K562 (cell line): ENCODE measurements around the gene PNMA8B. TPM values are rescaled to one million over a fixed set of nuclear protein-coding genes. Genes with fewer than 3 reads are reported as not detected.

Source experiments
- ATAC-seq: fragments of 200-7000 bp; cut with Tn5 transposase; 3 replicates; pipeline ENCODE4 v1.9.1; 2020; ENCODE audit warnings: moderate library complexity
- BruUV-seq: library from RNA; stranded (reverse); fragments of 400-500 nt; replicated peaks from 2 replicates; lab custom pipeline; 2021; lab: Mats Ljungman, UMichigan
- CTCF ChIA-PET: fragments of 300-600 bp; formaldehyde crosslinking; extraction: SDS; loops from one replicate; lab custom pipeline; 2021; ENCODE audit warnings: low intra/inter-chr PET ratio; lab: Yijun Ruan, JAX
- POLR2A ChIA-PET: fragments of 300-600, 350-650 bp; sonication (Branson Sonifier 250); formaldehyde crosslinking; extraction: SDS; loops from one replicate; lab custom pipeline; 2021; ENCODE audit warnings: antibody characterized with exemption, inconsistent platforms; lab: Yijun Ruan, JAX
- DNase-seq, 4 experiments: peaks; one replicate each; pipeline versions ENCODE4 v3.0.0 to v3.0.0-alpha.2; 2011 to 2018; ENCODE audit warnings: low spot score in 3 of 4, mixed read lengths in 3 of 4; ENCODE audit errors: extremely low read depth in 1 of 4
- FAIRE-seq: peaks from 2 replicates; lab custom pipeline; 2011; peaks lifted over from hg19 to GRCh38; lab: Jason Lieb, UNC
- H2AFZ ChIP-seq: 2 replicates; pipeline ENCODE4 v1.6.0; 2011; ENCODE audit warnings: low read depth, low read length, control low read depth, inconsistent platforms
- H3K27ac ChIP-seq: fragments of 200-600 bp; 3 replicates; pipeline ENCODE4 v1.8.0; 2011; ENCODE audit warnings: low read depth, mild to moderate bottlenecking, control low read depth, inconsistent platforms, low read length, moderate library complexity, mixed read lengths; ENCODE audit errors: extremely low read depth
- H3K27me3 ChIP-seq, 2 experiments: fragments of 300-600 bp in 1 of 2; 2 replicates in 1 of 2; 3 replicates in 1 of 2; pipeline versions ENCODE4 v1.6.0 to v1.8.0; 2011; ENCODE audit warnings: inconsistent platforms in 2 of 2, low read length in 2 of 2, mild to moderate bottlenecking in 1 of 2, mixed read lengths in 1 of 2, moderate library complexity in 1 of 2; ENCODE audit not compliant: control insufficient read depth in 2 of 2, insufficient read depth in 2 of 2
- H3K36me3 ChIP-seq: fragments of 300-600 bp; 3 replicates; pipeline ENCODE4 v1.8.0; 2011; ENCODE audit warnings: mild to moderate bottlenecking, low read length, inconsistent platforms; ENCODE audit not compliant: control insufficient read depth, insufficient read depth
- H3K4me1 ChIP-seq, 2 experiments: fragments of 200-600 bp in 1 of 2; replicated peaks in 1 of 2; 2 replicates in 1 of 2; 3 replicates in 1 of 2; pipeline versions ENCODE4 v1.5.1 to v1.8.0; 2011; ENCODE audit warnings: inconsistent platforms in 2 of 2, low read length in 2 of 2, mild to moderate bottlenecking in 1 of 2, mixed read lengths in 1 of 2, moderate library complexity in 1 of 2; ENCODE audit not compliant: control insufficient read depth in 2 of 2, insufficient read depth in 2 of 2
- H3K4me2 ChIP-seq: 2 replicates; pipeline ENCODE4 v1.6.1; 2011; ENCODE audit warnings: low read length, control low read depth, inconsistent platforms, mixed read lengths; ENCODE audit not compliant: insufficient read depth
- H3K4me3 ChIP-seq: fragments of 200-600 bp; sonication (generic), shearing (Covaris generic); 2 replicates; pipeline ENCODE4 v1.5.1; 2016; ENCODE audit warnings: control low read depth, inconsistent platforms
- H3K79me2 ChIP-seq: fragments of 200-600 bp; 3 replicates; pipeline ENCODE4 v1.8.0; 2011; ENCODE audit warnings: low read length, inconsistent platforms; ENCODE audit not compliant: control insufficient read depth, insufficient read depth
- H3K9ac ChIP-seq, 2 experiments: 2 replicates each; pipeline versions ENCODE4 v1.6.0 to v1.6.1; 2011; ENCODE audit warnings: low read depth in 2 of 2, low read length in 2 of 2, control low read depth in 1 of 2, inconsistent platforms in 1 of 2, mild to moderate bottlenecking in 1 of 2, mixed read lengths in 1 of 2; ENCODE audit not compliant: insufficient read depth in 1 of 2
- H3K9me1 ChIP-seq: one replicate; pipeline ENCODE4 v1.6.0; 2011; ENCODE audit warnings: inconsistent platforms, mild to moderate bottlenecking, low read length, moderate library complexity; ENCODE audit not compliant: control insufficient read depth, insufficient read depth
- H3K9me3 ChIP-seq: replicated peaks from 2 replicates; pipeline ENCODE4 v1.5.1; 2011; ENCODE audit warnings: low read depth, low read length, inconsistent platforms; ENCODE audit not compliant: control insufficient read depth, insufficient read depth
- H4K20me1 ChIP-seq: replicated peaks from 2 replicates; pipeline ENCODE4 v1.6.1; 2011; ENCODE audit warnings: low read length, inconsistent platforms, mixed read lengths; ENCODE audit not compliant: control insufficient read depth, insufficient read depth
- ARID2 ChIP-seq: fragments of 450-650 bp; IDR thresholded peaks from 2 replicates; pipeline ENCODE4 v1.6.1; 2017; ENCODE audit warnings: antibody characterized with exemption, mild to moderate bottlenecking
- NEUROD1 ChIP-seq: fragments of 150-350 bp; IDR thresholded peaks from 2 replicates; pipeline ENCODE4 v1.6.1; 2014; ENCODE audit warnings: borderline replicate concordance, low read length, low read depth; ENCODE audit not compliant: partially characterized antibody
- NRF1 ChIP-seq, 2 experiments: fragments of 450-650 bp; IDR thresholded peaks in 1 of 2; conservative IDR thresholded peaks in 1 of 2; 2 replicates each; pipeline ENCODE4 v1.6.1; 2014; ENCODE audit warnings: mild to moderate bottlenecking in 2 of 2
- RFX1 ChIP-seq: fragments of 450-650 bp; IDR thresholded peaks from 2 replicates; pipeline ENCODE4 v1.6.1; 2016; ENCODE audit warnings: mild to moderate bottlenecking, moderate library complexity
- THAP12 ChIP-seq: fragments of 250-450 bp; sonication (Bioruptor Pico); IDR thresholded peaks from 2 replicates; pipeline ENCODE4 v1.9.0; 2021; ENCODE audit warnings: mild to moderate bottlenecking, inconsistent platforms
- WGBS: fragments of 100-300 bp; shearing (Covaris generic); methylation state at CpG from one replicate; pipeline ENCODE4 v1.1.6; 2016; ENCODE audit warnings: low coverage, mixed read lengths; ENCODE audit not compliant: insufficient coverage; ENCODE audit errors: missing lambda C conversion rate; 5-methylcytosine and 5-hydroxymethylcytosine counted together
- in situ Hi-C: fragments of 300-500 bp; cut with MboI; formaldehyde crosslinking; loops from 4 replicates; pipeline ENCODE4 v1.15.0; 2018; ENCODE audit warnings: inconsistent platforms, mixed read lengths
- intact Hi-C: fragments of 100-400 bp; cut with micrococcal nuclease; formaldehyde crosslinking; loops from 2 replicates; pipeline ENCODE4 v1.14.2; 2022
- polyA plus RNA-seq, 8 experiments: library from polyadenylated mRNA; depleted of rRNA in 4 of 8; stranded (reverse) in 5 of 8; unstranded in 3 of 8; fragments of >200 nt; fragmentation: Nextera tagmentation in 2 of 8; fragmentation: Illumina TruSeq in 1 of 8; extraction: Ambion mirVana in 2 of 8; extraction: Trizol in 1 of 8; gene quantifications; 2 replicates each; pipeline versions ENCODE4 v1.2.1 to v1.2.3, GENCODE V29; 2011 to 2014; ENCODE audit warnings: inconsistent platforms in 1 of 8, missing spikeins in 1 of 8
- total RNA-seq, 7 experiments: library from RNA; depleted of rRNA in 6 of 7; stranded (reverse); fragments of >200 nt in 6 of 7; fragmentation: Illumina TruSeq in 2 of 7; extraction: Trizol in 2 of 7; gene quantifications; 2 replicates each; pipeline versions ENCODE4 v1.2.1 to v1.2.3, GENCODE V29; 2011 to 2021; ENCODE audit warnings: low replicate concordance in 1 of 7

PNMA8B gene
- total and polyA plus RNA-seq, 9 of the 15 experiments (the other 6 are each of a cell fraction or from before 2014, with no cell fraction given), result not detected

GRCh38 chr19:46460981-46461380 is 34.7 kb downstream of the PNMA8B start (continued):
- TF ChIP-seq NRF1 (conservative IDR thresholded peaks at IDR 0.05 in 1 of 2, IDR thresholded peaks at IDR 0.05 in 1 of 2) (no peak), ARID2 (no peak), THAP12 (CRISPR knock-in tag) (no peak)

- peak; percentile 85 for TF ChIP-seq RFX1
- TF ChIP-seq NEUROD1, result no peak
- TF ChIP-seq, all 486 proteins: peak for 1
- H4K20me1 ChIP-seq, result no peaks in the 10 kb centered on the region
- in situ Hi-C loops (no loop called here), intact Hi-C loops (no loop called here)
- no peak overlapping the region for H2AFZ ChIP-seq
- H3K4me1 ChIP-seq, result no peaks in the 10 kb centered on the region; a peak in 1 of 5 replicates
- H3K9me1 ChIP-seq, result no peaks in the 10 kb centered on the region
- no peak overlapping the region for H3K4me2 ChIP-seq
- FAIRE-seq, result no peak
- no TSS peak for BruUV-seq
- H3K4me3 ChIP-seq, result no peak overlapping the region
- POLR2A ChIA-PET, result interaction anchor here (1.1 kb wide), 1 partner anchor 11 kb away, joined by 3 read pairs; the partner anchor contains the start of gene PNMA8A
- no peak overlapping the region for H3K27ac ChIP-seq
- no peaks in the 10 kb centered on the region for H3K79me2 ChIP-seq
- CTCF ChIA-PET, result no interaction called here
- WGBS, result 29% methylated on average over 2 of the region's 2 CpGs
- H3K27me3 ChIP-seq, result peaks cover 0 to 9% of the 10 kb centered on the region in 2 experiments; a peak in 1 of 5 replicates
- no peak for DNase-seq
- no peak for ATAC-seq
- no peaks in the 10 kb centered on the region for H3K9me3 ChIP-seq
- no peak overlapping the region for H3K9ac ChIP-seq
- no peaks in the 10 kb centered on the region for H3K36me3 ChIP-seq
These were observed 35.6 kb downstream of the PNMA8B start for GRCh38 chr19:46460055-46460454.
